ENCODE data around the gene TMEM167B.

Gene TMEM167B

DNA sequence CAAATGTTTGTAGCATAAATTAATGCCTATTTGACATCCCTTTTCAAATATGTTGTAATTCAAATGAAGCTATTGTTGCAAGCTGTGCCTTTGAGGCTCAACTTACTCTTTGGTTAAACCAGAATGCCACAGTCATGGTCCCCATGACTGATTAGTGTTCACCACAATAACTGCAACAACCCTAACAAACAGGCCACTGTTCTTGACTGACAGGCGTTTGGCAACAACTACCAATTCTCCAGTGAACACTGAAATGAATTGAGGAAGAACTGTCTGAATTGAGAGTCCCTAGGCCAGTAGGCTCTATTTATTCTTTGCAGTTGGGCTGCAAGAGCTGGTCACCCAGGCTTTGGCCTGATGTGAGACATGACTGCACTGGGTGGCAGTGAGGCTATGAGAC, 6.6 kb upstream of the TMEM167B start:
- DNase-seq: no peak

DNA sequence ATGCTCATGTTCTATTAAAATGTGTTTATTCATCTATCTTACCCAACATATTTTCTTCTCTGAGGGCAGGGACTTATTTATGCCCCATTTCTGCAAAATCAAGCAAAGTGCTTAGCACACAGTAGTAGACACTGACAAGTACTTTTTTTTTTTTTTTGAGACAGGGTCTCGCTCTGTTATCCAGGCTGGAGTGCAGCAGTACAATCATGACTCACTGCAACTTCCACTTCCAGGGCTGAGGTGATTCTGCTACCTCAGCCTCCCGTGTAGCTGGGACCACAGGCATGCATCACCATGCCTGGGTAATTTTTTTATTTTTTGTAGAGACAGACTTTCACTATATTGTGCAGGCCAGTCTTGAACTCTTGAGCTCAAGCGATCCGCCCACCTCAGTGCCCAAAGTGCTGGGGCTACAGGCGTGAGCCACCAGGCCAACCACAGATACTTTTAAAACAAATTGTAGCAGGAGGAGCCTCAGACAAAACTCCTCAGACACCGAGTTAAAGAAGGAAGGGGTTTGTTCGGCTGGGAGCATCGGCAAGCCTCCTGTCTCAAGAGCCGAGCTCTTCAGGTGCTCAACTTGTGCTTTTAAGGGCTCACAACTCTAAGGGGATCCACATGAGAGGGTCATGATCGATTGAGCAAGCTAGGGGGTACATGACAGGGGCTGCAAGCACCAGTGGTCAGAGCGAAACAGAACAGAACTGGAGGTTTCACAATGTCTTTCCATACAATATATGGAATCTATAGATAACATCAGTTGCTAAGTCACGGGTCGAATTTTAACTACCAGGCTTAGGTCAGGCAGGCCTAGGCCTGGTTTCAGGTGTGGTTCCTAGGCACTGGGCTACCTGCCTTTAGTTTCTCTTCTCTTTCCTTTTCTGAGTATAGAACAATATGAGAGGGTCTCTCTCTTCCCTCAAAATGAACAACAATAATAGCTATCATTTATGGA, 5.7 kb upstream of the TMEM167B start:
- DNase-seq: no peak

DNA sequence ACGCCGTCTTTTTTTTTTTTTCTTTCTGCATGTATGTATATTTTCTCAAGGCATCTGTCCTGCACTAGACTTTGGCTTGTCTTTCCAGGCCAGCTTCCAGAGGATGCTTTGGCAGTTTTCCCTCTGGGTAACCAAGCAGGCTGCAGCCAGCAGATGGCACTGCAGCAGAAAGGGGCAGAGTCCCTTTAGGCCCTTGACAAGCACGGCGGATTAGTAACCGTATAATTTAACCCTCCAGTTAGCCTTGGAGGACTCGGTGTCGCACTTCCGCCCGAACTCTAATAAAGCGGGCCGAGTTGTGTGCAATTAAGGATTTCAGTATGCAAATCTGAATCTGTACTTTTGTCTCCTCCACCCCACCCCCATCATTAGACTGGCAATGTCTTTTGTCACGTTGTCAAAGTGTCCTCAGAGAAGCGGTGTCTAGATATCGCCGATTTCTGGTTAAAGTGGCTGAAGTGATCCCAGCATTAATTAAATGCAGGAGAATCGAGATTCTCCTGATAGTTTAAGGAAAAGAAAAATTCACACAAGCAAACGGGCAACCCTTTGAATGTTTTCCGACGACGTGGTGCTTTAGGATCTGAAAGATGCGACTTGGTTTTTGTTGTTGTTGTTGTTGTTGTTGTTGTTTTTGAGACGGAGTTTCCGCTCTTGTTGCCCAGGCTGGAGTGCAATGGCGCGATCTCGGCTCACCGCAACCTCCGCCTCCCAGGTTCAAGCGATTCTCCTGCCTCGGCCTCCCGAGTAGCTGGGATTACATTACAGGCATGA, 1.1 kb upstream of the TMEM167B start:
- DNase-seq: no peak

DNA sequence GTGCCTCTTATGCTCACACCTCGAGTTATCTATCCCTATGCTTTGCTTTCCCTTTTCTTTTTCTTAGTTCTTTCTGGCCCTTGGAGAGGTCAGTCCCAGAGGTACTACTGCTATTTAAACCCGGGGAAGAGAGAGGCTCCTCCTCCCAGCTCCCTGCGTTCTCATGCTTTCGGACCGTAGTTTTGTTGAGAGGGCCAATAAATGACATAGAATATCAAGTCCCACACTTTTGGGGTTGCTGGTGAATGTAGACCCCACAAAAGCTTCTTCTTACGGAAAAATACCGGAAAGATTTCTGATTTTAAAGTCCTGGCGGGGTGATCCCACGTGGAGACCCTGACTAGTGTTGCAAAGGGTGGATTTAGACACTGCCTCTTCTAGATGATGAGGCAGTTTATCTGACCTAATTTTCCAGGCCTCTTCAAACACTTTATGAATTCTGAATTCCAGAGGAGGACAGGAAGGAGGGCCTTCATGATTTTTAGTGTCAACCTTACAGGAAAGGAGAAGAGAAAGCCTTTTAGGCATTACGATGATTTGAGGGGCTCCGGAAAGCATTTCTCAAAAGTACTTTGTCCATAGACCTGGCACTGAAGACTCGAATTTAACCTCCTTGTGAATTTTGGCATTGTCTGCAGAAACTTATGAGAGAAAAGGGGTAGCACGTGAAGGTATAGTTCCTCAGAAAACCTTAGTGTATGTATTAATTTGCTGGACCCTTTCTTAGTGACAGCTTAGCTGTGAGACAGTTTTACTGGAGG, 694 bp downstream of the TMEM167B start:
- DNase-seq: peak; percentile 38

DNA sequence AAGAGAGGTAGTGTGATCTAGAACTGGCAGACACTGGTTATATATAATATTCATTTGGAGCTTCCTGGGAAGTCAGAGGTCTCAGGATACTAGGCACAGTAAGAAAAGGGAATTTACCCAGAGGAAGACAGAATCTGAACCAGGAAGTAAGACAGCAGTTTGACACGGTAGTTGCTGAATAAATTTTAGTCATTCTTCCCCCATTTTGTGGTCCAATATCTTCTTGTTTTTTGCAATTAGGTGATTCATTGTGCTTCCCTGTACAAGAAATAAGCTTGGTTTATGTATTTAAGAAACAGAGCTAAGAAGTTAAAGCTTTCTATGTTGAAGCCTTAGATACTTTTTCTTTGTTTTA, 1.3 kb downstream of the TMEM167B start:
- no peak for DNase-seq

DNA sequence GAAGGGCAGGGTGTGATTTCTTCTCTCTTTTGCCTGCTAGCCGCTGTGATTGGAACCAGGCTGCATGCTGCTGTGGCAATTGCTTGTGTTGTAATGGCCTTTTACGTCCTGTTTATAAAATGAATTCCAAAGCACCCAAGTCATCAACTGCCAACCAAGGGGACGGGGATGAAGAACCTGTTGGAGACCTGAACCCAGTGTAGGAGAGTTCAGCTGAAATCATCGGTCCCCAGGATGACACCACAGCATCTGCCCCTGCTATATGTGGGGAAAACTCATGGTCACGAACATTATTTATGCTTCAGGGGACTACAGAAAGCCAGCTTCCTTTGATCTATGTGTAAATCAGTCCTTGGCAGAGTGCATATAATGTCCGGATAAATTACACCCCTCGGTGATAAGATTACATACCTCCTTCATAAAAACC, 3.8 kb downstream of the TMEM167B start:
- DNase-seq: no peak

DNA sequence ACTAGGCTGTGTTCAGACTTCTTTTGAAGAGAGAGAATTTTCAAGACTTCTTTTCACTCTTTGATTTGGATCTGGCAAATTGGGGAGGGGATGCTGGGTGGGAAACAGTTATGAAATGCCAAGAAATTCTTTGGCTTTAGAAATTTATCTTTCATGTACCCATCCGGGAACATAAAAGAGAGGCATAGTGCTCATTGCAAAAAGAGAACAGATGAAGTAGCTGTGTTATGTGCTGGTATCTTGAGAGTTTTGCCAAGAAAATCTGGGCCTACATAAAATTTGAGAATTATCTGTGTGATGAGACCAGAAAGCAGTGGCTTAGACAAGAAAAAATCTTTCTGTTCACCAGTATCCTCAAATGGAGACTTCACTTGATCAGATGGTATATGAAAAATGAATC, 4.3 kb downstream of the TMEM167B start:
- no peak for DNase-seq

DNA sequence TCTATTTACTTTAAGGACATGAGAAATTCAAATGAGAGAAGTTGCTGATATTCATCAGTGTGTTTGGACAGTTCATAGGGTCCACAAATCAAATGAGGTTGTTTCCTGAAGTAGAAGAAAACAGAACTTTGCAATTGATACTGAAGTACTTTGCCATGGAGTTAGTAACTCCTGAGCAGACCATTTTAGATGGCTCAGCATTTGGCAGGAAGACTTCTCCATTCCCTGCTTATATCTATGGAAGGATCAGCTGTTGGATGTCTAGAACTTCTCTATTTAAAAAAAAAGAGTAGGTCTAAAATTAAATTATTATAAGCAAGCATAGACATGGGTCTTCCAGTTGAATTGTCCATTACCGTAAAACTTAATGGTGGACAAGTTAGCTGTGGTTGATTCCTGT, 5.1 kb downstream of the TMEM167B start:
- DNase-seq: no peak

DNA sequence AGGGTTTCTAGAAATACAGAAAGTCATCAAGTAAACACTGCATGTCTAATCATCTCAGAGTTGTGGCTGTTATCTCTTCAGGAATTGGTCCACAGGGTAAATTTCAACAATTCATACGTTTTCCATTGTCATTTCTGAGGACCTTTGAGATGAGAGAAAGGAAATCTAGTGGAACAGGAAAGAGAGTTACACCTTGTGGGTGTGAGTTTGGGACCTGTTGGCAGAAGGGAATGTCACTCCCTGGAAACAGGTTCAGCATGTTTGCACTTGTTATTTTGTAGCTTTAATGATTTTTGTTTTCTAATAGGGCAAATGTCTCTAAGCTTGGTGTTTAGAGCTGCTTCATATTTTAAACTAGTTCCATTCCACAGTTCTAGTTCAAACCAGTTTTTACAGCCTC, 5.6 kb downstream of the TMEM167B start:
- DNase-seq: no peak

DNA sequence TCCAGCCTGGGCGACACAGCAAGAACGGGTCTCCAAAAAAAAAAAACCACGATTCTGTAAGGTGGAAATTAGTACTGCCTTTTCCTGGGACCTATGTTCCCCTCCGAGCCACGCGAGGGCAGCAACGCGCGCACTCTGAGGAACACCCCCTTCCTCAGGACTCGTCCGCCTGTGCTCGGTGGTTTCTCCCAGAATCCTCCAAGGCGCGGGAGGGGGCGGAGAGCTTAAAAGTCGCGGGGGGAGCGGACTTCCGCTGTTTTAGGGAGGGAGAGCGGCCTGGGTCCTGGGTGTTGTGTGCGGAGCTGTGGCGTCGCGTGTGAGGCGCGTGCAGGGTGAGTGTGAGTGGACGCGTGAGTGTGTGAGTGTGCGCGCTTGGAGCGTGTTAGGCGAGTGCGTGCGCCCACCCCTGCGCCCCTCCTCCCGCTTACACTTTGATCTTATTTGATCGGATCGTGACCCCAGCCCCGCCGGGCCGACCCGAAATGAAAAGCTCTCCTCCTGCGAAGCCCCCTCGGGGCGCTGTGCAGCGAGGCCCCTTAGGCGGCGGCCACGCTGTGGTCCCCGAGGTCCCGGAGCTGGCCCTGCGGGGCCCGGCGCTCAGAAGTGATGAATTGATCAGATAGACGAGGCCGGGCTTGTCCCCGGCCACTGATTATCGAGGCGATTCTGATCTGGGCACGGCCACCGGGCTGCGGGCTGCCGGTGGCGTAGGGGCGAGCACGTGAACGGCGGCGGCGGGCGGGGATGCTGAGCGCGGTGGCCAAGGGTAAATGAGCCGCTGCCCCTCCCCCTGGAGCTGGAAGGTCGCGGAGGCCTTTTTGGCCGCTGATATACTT, 9.6 kb downstream of the TMEM167B start:
- DNase-seq: peak; percentile 96

DNA sequence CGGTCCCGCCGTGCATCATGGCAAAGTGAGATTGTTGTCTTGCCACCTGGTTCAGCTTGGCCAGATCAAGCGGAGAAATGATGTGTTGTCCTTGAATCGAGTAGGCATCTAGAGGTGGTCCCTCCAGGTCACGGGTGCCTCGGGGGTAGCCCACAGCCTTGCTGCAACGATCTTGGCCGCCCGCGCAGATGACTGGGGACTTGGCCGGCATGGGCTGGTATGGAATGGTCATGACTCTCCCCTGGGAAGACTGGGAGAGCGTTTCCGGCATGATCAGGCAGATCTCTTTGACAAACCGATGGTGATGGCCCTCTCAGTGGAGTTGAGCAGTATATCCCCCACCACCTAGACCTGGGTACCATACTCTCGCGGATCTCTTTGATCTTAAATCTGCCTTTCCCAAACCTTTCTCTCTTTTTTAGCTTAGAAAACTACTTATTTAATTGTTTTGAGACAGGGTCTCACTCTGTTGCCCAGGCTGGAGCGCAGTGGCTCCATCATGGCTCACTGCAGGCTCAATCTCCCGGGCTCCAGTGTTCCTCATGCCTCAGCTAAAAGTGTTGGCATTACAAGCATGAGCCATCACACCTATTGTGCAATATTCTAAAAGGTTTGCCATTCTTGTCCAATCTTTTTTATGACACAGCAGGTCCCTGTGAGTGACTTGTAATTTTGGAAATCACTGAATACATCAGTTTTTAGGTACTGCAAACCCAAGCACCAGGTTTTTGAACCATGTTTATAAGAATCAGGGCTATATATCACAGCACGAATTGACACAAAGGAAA, 14.0 kb downstream of the TMEM167B start:
- no peak for DNase-seq

DNA sequence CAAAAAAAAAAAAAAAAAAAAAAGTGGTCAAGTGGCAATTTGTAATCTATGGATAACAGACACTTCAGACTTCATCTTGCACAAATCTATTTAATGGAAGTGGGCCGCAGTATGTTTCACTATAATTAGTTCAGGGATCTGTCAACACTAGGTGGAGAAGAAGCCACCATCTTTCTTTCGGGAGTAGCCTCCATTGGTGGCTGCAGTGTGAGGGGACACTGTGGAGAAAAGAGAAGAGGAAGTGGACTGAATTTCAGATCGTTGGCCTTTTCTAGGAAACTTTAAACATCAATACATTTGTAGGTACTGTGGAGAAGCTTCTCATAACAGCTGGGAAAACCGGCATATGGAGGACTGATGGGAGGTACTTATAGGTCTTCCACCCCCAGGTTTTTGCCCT, 15.3 kb downstream of the TMEM167B start:
- DNase-seq: no peak

DNA sequence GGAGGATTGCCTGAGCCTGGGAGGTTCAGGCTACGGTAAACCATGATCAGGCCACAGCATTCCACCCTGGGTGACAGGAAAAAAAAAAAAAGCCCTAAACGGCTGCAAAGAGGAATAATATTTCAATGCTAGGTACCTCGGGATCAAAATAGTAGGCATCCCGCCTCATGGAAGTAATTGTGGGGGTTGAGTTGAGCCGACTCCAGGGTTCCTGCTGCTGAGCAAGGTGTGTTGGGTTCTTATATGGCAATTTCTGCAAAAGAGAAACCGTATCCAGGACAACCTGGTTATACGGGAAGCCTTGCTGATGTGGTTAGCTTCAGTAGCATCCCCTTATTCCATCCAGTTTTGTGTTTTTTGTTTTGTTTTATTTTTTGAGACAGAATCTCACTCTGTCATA, 17.2 kb downstream of the TMEM167B start:
- no peak for DNase-seq

DNA sequence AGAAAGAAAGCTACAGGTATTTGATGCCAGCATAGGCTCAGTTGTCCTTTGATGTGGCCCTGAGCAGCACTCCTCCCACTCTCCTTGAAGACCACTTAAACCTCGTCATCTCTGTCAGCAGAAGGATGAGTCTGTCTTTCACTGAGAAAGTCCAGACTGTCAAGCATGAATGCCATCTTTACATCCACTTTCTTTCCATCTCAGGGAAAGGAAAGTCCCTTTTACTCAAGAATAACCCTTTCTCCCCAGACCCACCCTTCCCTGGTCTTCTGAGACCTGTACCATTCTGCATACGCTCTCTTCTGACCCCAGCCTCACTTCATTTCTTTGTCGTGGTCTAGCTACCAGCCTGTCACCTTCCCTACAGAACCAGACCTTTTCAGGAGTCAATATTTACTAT, 19.3 kb downstream of the TMEM167B start:
- DNase-seq: no peak

DNA sequence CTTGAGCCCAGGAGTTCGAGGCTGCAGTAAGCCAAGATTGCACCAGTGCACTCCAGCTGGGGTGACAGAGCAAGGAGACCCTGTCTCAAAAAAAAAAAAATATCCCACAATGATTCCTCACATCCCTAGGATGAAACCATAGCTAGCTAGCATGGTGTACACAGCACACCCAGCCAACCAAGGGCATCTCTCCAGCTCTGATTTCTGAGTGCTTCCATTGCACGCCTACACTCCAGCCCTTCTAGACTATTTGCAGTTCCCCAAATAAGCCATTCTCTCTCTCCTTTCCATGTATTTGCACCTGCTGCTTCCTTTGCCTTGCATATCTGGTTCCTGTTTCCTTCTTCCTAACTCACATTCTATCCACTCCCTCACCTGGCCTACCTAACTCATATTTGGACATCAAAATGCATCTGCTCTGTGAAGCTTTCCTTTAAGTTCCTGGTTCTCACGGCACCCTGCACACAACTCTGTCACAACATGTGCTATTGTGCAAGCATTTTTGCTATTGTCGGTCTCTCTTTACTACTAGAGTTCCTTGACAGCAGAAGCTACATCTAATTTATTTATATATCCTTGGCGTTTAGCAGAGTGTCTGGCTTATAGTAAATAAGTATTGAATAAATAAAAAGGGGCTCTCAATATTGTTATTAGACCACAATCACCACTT, 21.0 kb downstream of the TMEM167B start:
- no peak for DNase-seq

DNA sequence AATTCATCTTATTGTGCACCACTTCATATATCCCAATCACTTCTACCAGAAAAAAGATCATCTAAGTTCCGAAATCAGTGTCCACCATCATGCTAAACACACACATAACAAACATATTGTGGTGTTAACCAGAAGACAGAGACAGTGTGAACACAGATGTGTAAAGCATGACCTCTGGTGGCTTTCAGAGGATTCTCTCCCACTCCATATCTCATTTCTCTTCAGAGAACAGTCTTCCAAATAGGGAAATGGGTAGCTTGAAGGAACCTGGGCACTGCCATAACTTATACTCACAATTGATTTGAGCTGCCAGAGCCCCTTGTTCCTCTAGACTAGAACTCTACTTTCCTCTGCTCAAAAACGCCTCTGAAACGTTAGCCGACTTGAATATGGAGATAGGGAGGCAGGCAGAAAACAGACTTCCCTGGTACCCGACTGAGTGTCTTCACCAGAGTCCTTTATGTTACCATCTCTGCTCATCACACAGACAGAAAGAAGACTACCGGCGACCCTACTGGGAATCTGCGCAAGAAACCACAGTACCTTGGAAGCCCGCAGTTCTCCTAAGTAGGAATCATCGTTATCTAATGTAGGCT, 21.6 kb downstream of the TMEM167B start:
- DNase-seq: peak; percentile 52

DNA sequence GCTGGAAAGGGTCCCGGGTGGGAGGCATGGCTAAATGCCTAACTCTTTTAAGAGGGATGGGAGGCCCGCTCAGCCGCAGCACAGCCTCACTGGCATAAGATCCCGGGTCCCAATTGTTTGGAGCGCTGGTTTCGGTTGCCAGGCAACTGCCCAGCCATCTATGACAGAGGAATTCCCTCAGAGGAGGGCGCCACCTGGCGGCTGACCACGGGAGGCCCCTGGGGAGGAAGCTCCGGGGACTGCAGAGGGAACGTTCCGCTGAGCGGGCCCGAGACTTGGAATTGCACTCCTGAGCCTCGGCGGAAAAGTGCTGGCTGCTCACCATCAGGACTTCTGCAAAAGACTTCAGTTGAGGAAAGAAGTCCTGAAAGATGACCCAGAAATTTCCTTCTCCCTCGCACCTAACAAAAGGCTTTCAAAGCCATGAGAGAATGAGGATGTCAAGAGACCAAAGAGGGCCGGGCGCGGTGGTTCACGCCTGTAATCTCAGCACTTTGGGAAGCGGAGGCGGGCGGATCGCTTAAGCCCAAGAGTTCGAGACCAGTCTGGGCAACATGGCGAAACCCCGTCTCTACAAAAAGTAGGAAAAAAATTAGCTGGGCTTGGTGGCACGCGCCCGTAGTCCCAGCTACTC, 22.2 kb downstream of the TMEM167B start:
- DNase-seq: peak; percentile 80

DNA sequence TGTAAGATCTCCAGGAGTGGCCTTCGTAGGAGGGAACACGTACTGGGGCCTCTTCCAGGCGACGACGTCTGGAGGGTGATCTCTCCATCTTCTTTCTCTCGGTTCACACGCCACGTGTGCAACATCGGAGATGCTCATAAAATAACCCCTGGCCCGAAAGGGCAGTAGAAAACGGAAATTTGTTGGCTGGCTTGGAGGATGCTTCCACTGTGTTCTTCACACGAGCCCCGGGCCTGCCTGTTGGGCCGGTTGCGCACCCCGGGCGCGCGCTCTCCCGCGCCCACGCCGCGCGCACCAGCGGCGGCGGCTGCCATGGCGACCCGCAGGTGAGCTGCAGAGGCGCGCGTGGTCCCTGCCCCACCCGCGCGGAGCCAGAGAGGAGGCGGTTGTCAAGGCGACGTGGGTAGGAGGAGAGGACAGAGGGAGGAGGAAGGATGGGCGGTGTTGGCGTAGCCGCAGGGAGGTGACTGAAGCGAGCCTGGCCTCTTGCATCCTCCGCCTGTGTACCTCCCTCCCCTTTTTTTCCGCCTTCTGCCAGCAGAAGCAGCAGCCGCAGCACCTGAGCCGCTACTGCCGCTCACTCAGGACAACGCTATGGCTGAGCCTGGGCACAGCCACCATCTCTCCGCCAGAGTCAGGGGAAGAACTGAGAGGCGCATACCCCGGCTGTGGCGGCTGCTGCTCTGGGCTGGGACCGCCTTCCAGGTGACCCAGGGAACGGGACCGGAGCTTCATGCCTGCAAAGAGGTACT, 23.2 kb downstream of the TMEM167B start, which contains the start of gene ELAPOR1:
TSS of gene ELAPOR1 (plus strand) at position 526 of the 752 bp plus-strand sequence. CDS start at position 595, 69 bp downstream.
- peak; percentile 54 for DNase-seq

DNA sequence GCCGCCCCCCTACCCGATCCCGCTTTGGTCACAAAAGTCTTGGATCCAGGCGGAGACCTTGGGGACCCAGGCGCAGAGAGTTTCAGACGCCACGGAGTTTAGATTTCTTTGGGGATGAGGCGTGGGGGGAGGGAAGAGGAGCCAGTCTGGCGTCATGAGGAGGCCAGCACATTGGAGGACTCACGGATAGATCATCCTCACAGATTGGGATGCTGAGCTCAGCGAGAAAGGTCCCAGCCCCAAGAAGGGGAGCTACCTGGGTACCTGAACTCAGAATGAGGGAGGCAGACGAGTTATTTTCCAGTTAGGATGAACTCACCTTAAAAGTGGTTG, 23.7 kb downstream of the TMEM167B start:
- no peak for DNase-seq

Measured in RPMI8226 (cell line).